Parathyroid adenoma (tissue), 2 donors: ENCODE results near the gene BCKDHA.
"Not testable (repeated sequence)": the region's sequence is repeated elsewhere in the genome, so short reads cannot be mapped to it uniquely, and the experiment has no call there.

Experiments used
- H2AFZ ChIP-seq: fragments of 300-600 bp; sonication (generic); one replicate; pipeline ENCODE4 v1.7.0; 2017; ENCODE audit warnings: antibody characterized with exemption, mild to moderate bottlenecking
- H3K27ac ChIP-seq: fragments of 300-600 bp; sonication (generic); one replicate; pipeline ENCODE4 v1.7.0; 2017
- H3K27me3 ChIP-seq: fragments of 300-600 bp; sonication (generic); one replicate; pipeline ENCODE4 v1.7.0; 2017; ENCODE audit warnings: low read length; ENCODE audit not compliant: control insufficient read depth, insufficient read depth
- H3K36me3 ChIP-seq: fragments of 300-600 bp; sonication (generic); one replicate; pipeline ENCODE4 v1.7.0; 2017; ENCODE audit warnings: low read length; ENCODE audit not compliant: control insufficient read depth, insufficient read depth
- H3K4me1 ChIP-seq: fragments of 300-600 bp; sonication (generic); one replicate; pipeline ENCODE4 v1.7.0; 2017; ENCODE audit warnings: control low read depth
- H3K4me2 ChIP-seq: fragments of 300-600 bp; sonication (generic); one replicate; pipeline ENCODE4 v1.7.0; 2017; ENCODE audit warnings: low read length
- H3K4me3 ChIP-seq: fragments of 300-600 bp; sonication (generic); one replicate; pipeline ENCODE4 v1.7.0; 2017; ENCODE audit warnings: low read depth, low read length
- H3K79me2 ChIP-seq: fragments of 300-600 bp; sonication (generic); one replicate; pipeline ENCODE4 v1.7.0; 2017; ENCODE audit warnings: control low read depth
- H3K9ac ChIP-seq: fragments of 300-600 bp; sonication (generic); one replicate; pipeline ENCODE4 v1.7.0; 2017; ENCODE audit warnings: mild to moderate bottlenecking
- H3K9me3 ChIP-seq: fragments of 300-600 bp; sonication (generic); one replicate; pipeline ENCODE4 v1.7.0; 2017; ENCODE audit warnings: low read length; ENCODE audit not compliant: control insufficient read depth
- CTCF ChIP-seq: fragments of 300-600 bp; sonication (generic); IDR thresholded peaks from one replicate; pipeline ENCODE4 v1.7.0; 2017; ENCODE audit warnings: antibody characterized with exemption, mild to moderate bottlenecking
- donor health status: primary hyperparathyroidism.

Gene BCKDHA

GRCh38 chr19:41455936-41456335 lies 58.3 kb downstream of the BCKDHA start:
- Histone ChIP-seq H3K4me1 (peaks cover 3% of the 10 kb centered on the region), H3K27ac (no peak overlapping the region), H2AFZ (no peak overlapping the region), H3K4me2 (no peak overlapping the region), H3K4me3 (no peak overlapping the region), H3K79me2 (no peaks in the 10 kb centered on the region), H3K27me3 (no peaks in the 10 kb centered on the region), H3K9me3 (no peaks in the 10 kb centered on the region), H3K36me3 (no peaks in the 10 kb centered on the region), H3K9ac (no peak overlapping the region)
- no peak for TF ChIP-seq CTCF

- H3K27ac ChIP-seq, result no peak overlapping the region
- H3K27me3 ChIP-seq, result no peaks in the 10 kb centered on the region
Measured at GRCh38 chr19:41456342-41456918, 58.8 kb downstream of the BCKDHA start.

GRCh38 chr19:41457241-41457640 lies 59.6 kb downstream of the BCKDHA start:
- Histone ChIP-seq H3K4me3 (no peak overlapping the region), H3K4me2 (no peak overlapping the region), H3K27me3 (no peaks in the 10 kb centered on the region), H2AFZ (no peak overlapping the region), H3K9me3 (no peaks in the 10 kb centered on the region), H3K9ac (no peak overlapping the region), H3K27ac (no peak overlapping the region), H3K79me2 (no peaks in the 10 kb centered on the region), H3K36me3 (no peaks in the 10 kb centered on the region), H3K4me1 (peaks cover 3% of the 10 kb centered on the region)
- TF ChIP-seq CTCF, result no peak

More at GRCh38 chr19:41456342-41456918, 58.8 kb downstream of the BCKDHA start:
- no peak for TF ChIP-seq CTCF
- no peak overlapping the region for H3K4me2 ChIP-seq
- H3K4me3 ChIP-seq, result no peak overlapping the region
- peak overlapping the region; percentile 2 for H2AFZ ChIP-seq
- H3K79me2 ChIP-seq, result no peaks in the 10 kb centered on the region
- no peaks in the 10 kb centered on the region for H3K9me3 ChIP-seq
- no peak overlapping the region for H3K9ac ChIP-seq
- H3K36me3 ChIP-seq, result no peaks in the 10 kb centered on the region
- peaks cover 3% of the 10 kb centered on the region for H3K4me1 ChIP-seq

GRCh38 chr19:41462497-41462896 lies 64.9 kb downstream of the BCKDHA start:
- H3K27ac ChIP-seq, result no peak overlapping the region
- no peaks in the 10 kb centered on the region for H3K79me2 ChIP-seq
- no peaks in the 10 kb centered on the region for H3K4me1 ChIP-seq
- no peak overlapping the region for H3K4me3 ChIP-seq
- no peaks in the 10 kb centered on the region for H3K27me3 ChIP-seq
- H3K36me3 ChIP-seq, result no peaks in the 10 kb centered on the region
- no peak overlapping the region for H3K4me2 ChIP-seq
- no peak overlapping the region for H3K9ac ChIP-seq
- H3K9me3 ChIP-seq, result no peaks in the 10 kb centered on the region
- TF ChIP-seq CTCF, result no peak
- no peak overlapping the region for H2AFZ ChIP-seq

- H3K4me3 ChIP-seq, H3K9ac ChIP-seq, H3K27ac ChIP-seq, H3K79me2 ChIP-seq, H3K4me1 ChIP-seq, H3K36me3 ChIP-seq, H3K9me3 ChIP-seq, H3K27me3 ChIP-seq, H2AFZ ChIP-seq, H3K4me2 ChIP-seq: not testable (repeated sequence)
Measured at GRCh38 chr19:41463257-41464256, 65.9 kb downstream of the BCKDHA start.
